HCT116 (cell line): Measurements from ENCODE around the gene SYCE1. TPM values are rescaled to one million over a fixed set of nuclear protein-coding genes. Genes with fewer than 3 reads are reported as not detected.

ENCODE experiments used
- ATAC-seq: fragments of 200-7000 bp; cut with Tn5 transposase; 2 replicates; pipeline ENCODE4 v1.9.1; 2020; ENCODE audit warnings: mild to moderate bottlenecking, moderate library complexity
- Bru-seq: library from RNA; stranded (reverse); fragments of 400-500 nt; gene quantifications from one replicate; lab custom pipeline; 2021; lab: Mats Ljungman, UMichigan
- BruChase-seq, 2 experiments: library from RNA; stranded (reverse); fragments of 400-500 nt; gene quantifications; one replicate each; lab custom pipeline; 2021; lab: Mats Ljungman, UMichigan
- BruUV-seq: library from RNA; stranded (reverse); fragments of 400-500 nt; replicated peaks from 2 replicates; lab custom pipeline; 2021; lab: Mats Ljungman, UMichigan
- CTCF ChIA-PET: fragments of 300-600 bp; sonication (Branson Sonifier 250); formaldehyde crosslinking; loops from one replicate; lab custom pipeline; 2021; ENCODE audit warnings: antibody characterized with exemption; lab: Charles Lee
- POLR2A ChIA-PET: fragments of 300-600, 350-600 bp; sonication (Branson Sonifier 250); formaldehyde crosslinking; loops from one replicate; lab custom pipeline; 2021; ENCODE audit warnings: antibody characterized with exemption; lab: Charles Lee
- RAD21 ChIA-PET, 2 experiments: fragments of 300-600 bp; sonication (Branson Sonifier 250); formaldehyde crosslinking; loops; one replicate each; lab custom pipeline; 2023; ENCODE audit warnings: low total read pairs in 2 of 2; ENCODE audit not compliant: uncharacterized antibody in 2 of 2, unreplicated experiment in 2 of 2, low non-redundant PET in 1 of 2; lab: Charles Lee
- DNase-seq: peaks from one replicate; pipeline ENCODE4 v3.0.0-alpha.2; 2010; ENCODE audit warnings: low read depth, low spot score
- H2AFZ ChIP-seq: fragments of 200-600 bp; shearing (Covaris generic), sonication (generic); 2 replicates; pipeline ENCODE4 v1.6.1; 2017; ENCODE audit warnings: low read depth, mixed run types, mixed read lengths, antibody characterized with exemption, low read length; ENCODE audit not compliant: poor library complexity, severe bottlenecking
- H3K27ac ChIP-seq: 2 replicates; pipeline ENCODE4 v1.5.1; 2012; ENCODE audit warnings: low read depth, low read length
- H3K27me3 ChIP-seq: fragments of 200-600 bp; sonication (generic); 2 replicates; pipeline ENCODE4 v1.6.1; 2016; ENCODE audit warnings: mixed run types, low read length, mixed read lengths; ENCODE audit not compliant: insufficient read depth
- H3K36me3 ChIP-seq, 2 experiments: fragments of 200-500 bp in 1 of 2; fragments of 200-600 bp in 1 of 2; sonication (Bioruptor generic) in 1 of 2; sonication (generic) in 1 of 2; 2 replicates each; pipeline versions ENCODE4 v1.5.1 to v1.6.1; 2014 to 2016; ENCODE audit warnings: low read length in 2 of 2, inconsistent platforms in 1 of 2, mixed read lengths in 1 of 2, mixed run types in 1 of 2; ENCODE audit not compliant: insufficient read depth in 2 of 2, control insufficient read depth in 1 of 2
- H3K4me1 ChIP-seq, 2 experiments: fragments of 200-600 bp in 1 of 2; sonication (generic) in 1 of 2; 2 replicates each; pipeline versions ENCODE4 v1.5.1 to v1.6.1; 2012 to 2017; ENCODE audit warnings: low read length in 2 of 2, inconsistent platforms in 1 of 2, mild to moderate bottlenecking in 1 of 2, mixed read lengths in 1 of 2, mixed run types in 1 of 2, moderate library complexity in 1 of 2; ENCODE audit not compliant: insufficient read depth in 2 of 2, control insufficient read depth in 1 of 2
- H3K4me2 ChIP-seq: fragments of 200-600 bp; sonication (generic); 2 replicates; pipeline ENCODE4 v1.6.1; 2017; ENCODE audit warnings: mixed run types, low read length, mixed read lengths
- H3K4me3 ChIP-seq, 2 experiments: fragments of 200-600 bp in 1 of 2; sonication (generic) in 1 of 2; replicated peaks in 1 of 2; 2 replicates each; pipeline ENCODE4 v1.5.1; 2011 to 2016; ENCODE audit warnings: low read length in 2 of 2, control low read depth in 1 of 2, low read depth in 1 of 2, mild to moderate bottlenecking in 1 of 2, mixed read lengths in 1 of 2, mixed run types in 1 of 2
- H3K79me2 ChIP-seq: fragments of 200-600 bp; sonication (generic); 2 replicates; pipeline ENCODE4 v1.6.1; 2017; ENCODE audit warnings: mild to moderate bottlenecking, mixed run types, low read length, moderate library complexity, mixed read lengths; ENCODE audit not compliant: insufficient read depth
- H3K9ac ChIP-seq: fragments of 200-600 bp; sonication (generic); 2 replicates; pipeline ENCODE4 v1.6.1; 2016; ENCODE audit warnings: low read length, mixed read lengths
- H3K9me2 ChIP-seq: fragments of 200-600 bp; sonication (generic), shearing (Covaris generic); 2 replicates; pipeline ENCODE4 v1.6.1; 2017; ENCODE audit warnings: mixed run types, mild to moderate bottlenecking, moderate library complexity; ENCODE audit not compliant: insufficient read depth
- H3K9me3 ChIP-seq, 2 experiments: fragments of 200-500 bp in 1 of 2; fragments of 200-600 bp in 1 of 2; sonication (Bioruptor generic) in 1 of 2; sonication (generic) in 1 of 2; 2 replicates each; pipeline ENCODE4 v1.6.1; 2014 to 2017; ENCODE audit warnings: low read length in 2 of 2, mixed read lengths in 2 of 2, inconsistent platforms in 1 of 2, low read depth in 1 of 2, mild to moderate bottlenecking in 1 of 2, mixed run types in 1 of 2, moderate library complexity in 1 of 2; ENCODE audit not compliant: control insufficient read depth in 1 of 2, insufficient read depth in 1 of 2
- H4K20me1 ChIP-seq: fragments of 200-600 bp; sonication (generic), shearing (Covaris generic); 2 replicates; pipeline ENCODE4 v1.6.1; 2017; ENCODE audit warnings: mixed run types, mild to moderate bottlenecking, moderate library complexity; ENCODE audit not compliant: insufficient read depth
- POLR2AphosphoS5 ChIP-seq: IDR thresholded peaks from 2 replicates; pipeline ENCODE4 v1.6.1; 2011; ENCODE audit warnings: mild to moderate bottlenecking, low read depth, low read length, moderate library complexity
- ZNF274 ChIP-seq: fragments of 200-500 bp; sonication (Bioruptor generic); IDR thresholded peaks from 2 replicates; pipeline ENCODE4 v1.6.1; 2014; ENCODE audit warnings: mild to moderate bottlenecking, low read depth, low read length, inconsistent platforms
- intact Hi-C: fragments of 100-400 bp; cut with micrococcal nuclease; formaldehyde crosslinking; loops from 2 replicates; pipeline ENCODE4 v1.10.0; 2022
- long read RNA-seq: library from polyadenylated mRNA; unstranded; transcript quantifications from one replicate; pipeline ENCODE4 v2.0.0, GENCODE V29; 2021; ENCODE audit not compliant: unreplicated experiment
- polyA plus RNA-seq: library from polyadenylated mRNA; unstranded; fragments of >200 nt; gene quantifications from 2 replicates; pipeline ENCODE4 v1.2.1, GENCODE V29; 2012; ENCODE audit warnings: missing spikeins
- total RNA-seq: library from RNA; stranded (reverse); gene quantifications from one replicate; pipeline ENCODE4 v1.2.1, GENCODE V29; 2021; ENCODE audit not compliant: unreplicated experiment
- TF ChIP-seq, protein P1 (sequence below): IDR thresholded peaks from 2 replicates; pipeline ENCODE4 v1.6.1; 2011; ENCODE audit warnings: mild to moderate bottlenecking, low read length, moderate library complexity; ENCODE audit not compliant: insufficient replicate concordance; ENCODE audit errors: extremely low read depth

The SYCE1 gene, protein sequence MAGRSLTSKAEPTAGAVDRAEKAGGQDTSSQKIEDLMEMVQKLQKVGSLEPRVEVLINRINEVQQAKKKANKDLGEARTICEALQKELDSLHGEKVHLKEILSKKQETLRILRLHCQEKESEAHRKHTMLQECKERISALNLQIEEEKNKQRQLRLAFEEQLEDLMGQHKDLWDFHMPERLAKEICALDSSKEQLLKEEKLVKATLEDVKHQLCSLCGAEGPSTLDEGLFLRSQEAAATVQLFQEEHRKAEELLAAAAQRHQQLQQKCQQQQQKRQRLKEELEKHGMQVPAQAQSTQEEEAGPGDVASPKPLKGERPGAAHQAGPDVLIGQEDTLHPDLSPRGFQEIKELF
- total RNA-seq (not detected), Bru-seq, nascent RNA (not detected), BruChase-seq, experiment 1, labeled RNA remaining after a 6-hour chase (not detected), BruChase-seq, experiment 2, labeled RNA remaining after a 2-hour chase (not detected)
- 0.07 and 0.11 TPM in 2 replicates for polyA plus RNA-seq
- long read RNA-seq = 0 reads

GRCh38 chr10:133565441-133566294 lies at the start of gene SYCE1:
TSS of gene SYCE1 (minus strand) at chr10:133565583. CDS start at chr10:133565529, 54 bp downstream.
- DNase-seq (no peak), ATAC-seq (no peak)
- H2AFZ ChIP-seq = no peak within 1 kb of the TSS
- no peaks in the 10 kb centered on the region for H3K79me2 ChIP-seq
- CTCF ChIA-PET = no interaction called here
- RAD21 ChIA-PET = no interaction called here
- BruUV-seq = no TSS peak
- no peak within 1 kb of the TSS for H3K27ac ChIP-seq
- H3K9me3 ChIP-seq = no peaks in the 10 kb centered on the region
- TF ChIP-seq, protein P1, sequence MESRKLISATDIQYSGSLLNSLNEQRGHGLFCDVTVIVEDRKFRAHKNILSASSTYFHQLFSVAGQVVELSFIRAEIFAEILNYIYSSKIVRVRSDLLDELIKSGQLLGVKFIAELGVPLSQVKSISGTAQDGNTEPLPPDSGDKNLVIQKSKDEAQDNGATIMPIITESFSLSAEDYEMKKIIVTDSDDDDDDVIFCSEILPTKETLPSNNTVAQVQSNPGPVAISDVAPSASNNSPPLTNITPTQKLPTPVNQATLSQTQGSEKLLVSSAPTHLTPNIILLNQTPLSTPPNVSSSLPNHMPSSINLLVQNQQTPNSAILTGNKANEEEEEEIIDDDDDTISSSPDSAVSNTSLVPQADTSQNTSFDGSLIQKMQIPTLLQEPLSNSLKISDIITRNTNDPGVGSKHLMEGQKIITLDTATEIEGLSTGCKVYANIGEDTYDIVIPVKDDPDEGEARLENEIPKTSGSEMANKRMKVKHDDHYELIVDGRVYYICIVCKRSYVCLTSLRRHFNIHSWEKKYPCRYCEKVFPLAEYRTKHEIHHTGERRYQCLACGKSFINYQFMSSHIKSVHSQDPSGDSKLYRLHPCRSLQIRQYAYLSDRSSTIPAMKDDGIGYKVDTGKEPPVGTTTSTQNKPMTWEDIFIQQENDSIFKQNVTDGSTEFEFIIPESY = no peak
- no peak for TF ChIP-seq POLR2AphosphoS5
- TF ChIP-seq ZNF274 = no peak
- TF ChIP-seq, all 23 proteins: peak for 0
- no peaks in the 10 kb centered on the region for H3K9me2 ChIP-seq
- H4K20me1 ChIP-seq = no peaks in the 10 kb centered on the region
- POLR2A ChIA-PET = no interaction called here
- intact Hi-C loops = no loop called here
- no peak within 1 kb of the TSS for H3K4me2 ChIP-seq
- H3K4me1 ChIP-seq = no peaks in the 10 kb centered on the region
- no peaks in the 10 kb centered on the region for H3K27me3 ChIP-seq
- H3K9ac ChIP-seq = no peak within 1 kb of the TSS
- H3K36me3 ChIP-seq = no peaks in the 10 kb centered on the region
- H3K4me3 ChIP-seq = no peak within 1 kb of the TSS
